Measurements from ENCODE around the gene RAB24. TPM values are rescaled to one million over a fixed set of nuclear protein-coding genes. Genes with fewer than 3 reads are reported as not detected.

The RAB24 gene
- total RNA-seq, 4 donors from 2014 or later = 18.7 to 53.3 (median 26.3) TPM

DNA sequence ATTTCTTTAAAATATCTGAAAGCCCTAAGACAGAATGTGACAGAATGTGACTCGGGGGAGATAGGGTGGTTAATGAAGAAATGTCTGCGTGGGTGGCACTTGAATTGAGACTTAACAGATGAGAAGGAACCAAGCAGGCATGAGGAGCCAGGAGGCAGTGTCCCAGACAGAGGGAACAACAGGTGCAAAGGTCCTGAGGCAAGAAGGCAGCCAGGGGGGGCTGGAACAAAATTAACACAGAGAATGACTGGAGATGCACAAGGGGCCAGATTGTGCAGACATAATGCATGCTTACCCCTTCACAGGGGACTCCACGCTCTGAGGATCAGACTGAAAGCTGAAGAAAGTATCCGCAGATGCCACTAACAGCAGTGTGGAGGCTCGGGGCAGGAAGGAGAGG is 46.2 kb upstream of the RAB24 start:
- peak overlapping the region in 1 of 3 donors; percentile 93 for H3K4me3 ChIP-seq (replicated peaks in 1 of 3)
- 85 to 88% methylated on average over 5 of the region's 5 CpGs for WGBS, 2 donors
- peaks cover 14 to 27% of the 10 kb centered on the region in 2 donors for H3K4me1 ChIP-seq
- no peak for TF ChIP-seq POLR2A (IDR thresholded peaks at IDR 0.05)
- TF ChIP-seq, protein P1, sequence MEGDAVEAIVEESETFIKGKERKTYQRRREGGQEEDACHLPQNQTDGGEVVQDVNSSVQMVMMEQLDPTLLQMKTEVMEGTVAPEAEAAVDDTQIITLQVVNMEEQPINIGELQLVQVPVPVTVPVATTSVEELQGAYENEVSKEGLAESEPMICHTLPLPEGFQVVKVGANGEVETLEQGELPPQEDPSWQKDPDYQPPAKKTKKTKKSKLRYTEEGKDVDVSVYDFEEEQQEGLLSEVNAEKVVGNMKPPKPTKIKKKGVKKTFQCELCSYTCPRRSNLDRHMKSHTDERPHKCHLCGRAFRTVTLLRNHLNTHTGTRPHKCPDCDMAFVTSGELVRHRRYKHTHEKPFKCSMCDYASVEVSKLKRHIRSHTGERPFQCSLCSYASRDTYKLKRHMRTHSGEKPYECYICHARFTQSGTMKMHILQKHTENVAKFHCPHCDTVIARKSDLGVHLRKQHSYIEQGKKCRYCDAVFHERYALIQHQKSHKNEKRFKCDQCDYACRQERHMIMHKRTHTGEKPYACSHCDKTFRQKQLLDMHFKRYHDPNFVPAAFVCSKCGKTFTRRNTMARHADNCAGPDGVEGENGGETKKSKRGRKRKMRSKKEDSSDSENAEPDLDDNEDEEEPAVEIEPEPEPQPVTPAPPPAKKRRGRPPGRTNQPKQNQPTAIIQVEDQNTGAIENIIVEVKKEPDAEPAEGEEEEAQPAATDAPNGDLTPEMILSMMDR (IDR thresholded peaks at IDR 0.05) = no peak
- H3K27me3 ChIP-seq = no peaks in the 10 kb centered on the region
- no peak overlapping the region for H3K27ac ChIP-seq
- peaks cover 0 to under 1% of the 10 kb centered on the region in 2 donors for H3K36me3 ChIP-seq
- no peak for DNase-seq
- intact Hi-C loops (cut with DNase I) = loop anchor here (5.0 kb wide), 1 partner anchor 37 kb away; the partner anchor contains the start of gene MXD3
- no peaks in the 10 kb centered on the region for H3K9me3 ChIP-seq

DNA sequence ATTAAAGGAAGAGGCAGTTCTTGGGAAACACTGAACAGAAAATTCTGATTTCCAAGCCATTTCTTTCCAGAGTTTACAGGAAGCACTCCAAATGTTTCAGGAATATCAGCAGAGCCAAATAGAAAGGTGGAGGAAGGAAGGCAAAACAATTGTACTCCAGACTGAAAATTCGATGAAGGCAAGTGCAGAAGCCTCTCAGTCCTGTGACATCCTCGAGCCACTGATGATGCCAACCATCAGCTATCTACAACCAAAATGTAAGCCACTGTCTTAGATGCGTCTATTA is 45.8 kb upstream of the RAB24 start:
- 81 to 82% methylated on average over 3 of the region's 3 CpGs for WGBS, 2 donors
- H3K27me3 ChIP-seq = no peaks in the 10 kb centered on the region
- peaks cover 14 to 27% of the 10 kb centered on the region in 2 donors for H3K4me1 ChIP-seq
- intact Hi-C loops (cut with DNase I) = no loop called here
- H3K4me3 ChIP-seq (replicated peaks in 1 of 3) = no peak overlapping the region
- TF ChIP-seq, protein P1 (IDR thresholded peaks at IDR 0.05) = no peak
- TF ChIP-seq POLR2A (IDR thresholded peaks at IDR 0.05) = no peak
- H3K36me3 ChIP-seq = peaks cover 0 to 2% of the 10 kb centered on the region in 2 donors
- DNase-seq = no peak
- no peak overlapping the region for H3K27ac ChIP-seq
- H3K9me3 ChIP-seq = no peaks in the 10 kb centered on the region

DNA sequence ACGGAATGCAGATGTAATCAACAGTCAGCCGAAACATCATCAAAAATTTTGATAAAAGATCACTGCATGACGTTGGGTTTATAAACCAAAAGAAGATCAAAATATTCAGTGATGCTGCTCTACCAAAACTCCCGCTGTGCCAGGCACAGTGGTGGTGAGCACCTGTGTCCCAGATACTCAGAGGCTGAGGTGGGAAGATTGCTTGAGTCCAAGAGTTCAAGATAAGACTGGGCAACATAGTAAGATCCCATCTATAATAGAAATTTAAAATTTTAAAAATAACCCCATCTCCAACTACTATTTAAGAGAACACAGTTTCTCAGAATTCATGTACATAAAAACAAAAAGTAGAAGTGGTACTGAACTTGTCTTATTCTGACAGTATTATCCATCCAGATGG is 44.2 kb upstream of the RAB24 start:
- H3K36me3 ChIP-seq = peaks cover 0 to 2% of the 10 kb centered on the region in 2 donors
- DNase-seq = no peak
- H3K9me3 ChIP-seq = no peaks in the 10 kb centered on the region
- H3K27me3 ChIP-seq = no peaks in the 10 kb centered on the region
- no peak overlapping the region for H3K4me3 ChIP-seq (replicated peaks in 1 of 3)
- 91 to 92% methylated on average over 4 of the region's 4 CpGs for WGBS, 2 donors
- TF ChIP-seq POLR2A (IDR thresholded peaks at IDR 0.05) = no peak
- TF ChIP-seq, protein P1 (IDR thresholded peaks at IDR 0.05) = no peak
- H3K4me1 ChIP-seq = peaks cover 14 to 27% of the 10 kb centered on the region in 2 donors
- intact Hi-C loops (cut with DNase I) = no loop called here
- no peak overlapping the region for H3K27ac ChIP-seq

DNA sequence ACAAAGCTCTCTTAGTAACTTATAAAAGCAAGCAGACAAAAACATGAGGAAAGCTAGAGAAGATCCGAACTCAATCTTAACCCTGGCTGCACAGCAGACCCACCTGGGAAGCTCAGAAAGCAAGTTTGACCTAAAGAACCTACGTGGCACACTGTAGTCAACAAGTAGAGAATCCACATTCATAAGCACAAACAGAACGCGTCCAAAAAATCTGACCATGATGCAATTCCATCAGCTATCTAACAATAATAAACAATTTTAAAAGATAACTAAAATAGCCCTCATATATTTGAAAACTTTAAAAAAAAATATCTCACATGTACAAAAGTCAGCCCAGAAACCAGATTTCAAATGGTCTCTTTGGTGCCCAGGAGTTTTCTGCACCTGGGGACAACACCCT is 43.3 kb upstream of the RAB24 start:
- Histone ChIP-seq H3K36me3 (peaks cover 0 to 2% of the 10 kb centered on the region in 2 donors), H3K9me3 (no peaks in the 10 kb centered on the region), H3K27me3 (no peaks in the 10 kb centered on the region), H3K4me1 (peaks cover 14 to 21% of the 10 kb centered on the region in 2 donors), H3K27ac (no peak overlapping the region), H3K4me3 (replicated peaks in 1 of 3) (no peak overlapping the region)
- intact Hi-C loops (cut with DNase I) = no loop called here
- 77 to 93% methylated on average over 4 of the region's 4 CpGs for WGBS, 2 donors
- no peak for DNase-seq
- TF ChIP-seq POLR2A (IDR thresholded peaks at IDR 0.05) = no peak
- TF ChIP-seq, protein P1 (IDR thresholded peaks at IDR 0.05) = no peak

DNA sequence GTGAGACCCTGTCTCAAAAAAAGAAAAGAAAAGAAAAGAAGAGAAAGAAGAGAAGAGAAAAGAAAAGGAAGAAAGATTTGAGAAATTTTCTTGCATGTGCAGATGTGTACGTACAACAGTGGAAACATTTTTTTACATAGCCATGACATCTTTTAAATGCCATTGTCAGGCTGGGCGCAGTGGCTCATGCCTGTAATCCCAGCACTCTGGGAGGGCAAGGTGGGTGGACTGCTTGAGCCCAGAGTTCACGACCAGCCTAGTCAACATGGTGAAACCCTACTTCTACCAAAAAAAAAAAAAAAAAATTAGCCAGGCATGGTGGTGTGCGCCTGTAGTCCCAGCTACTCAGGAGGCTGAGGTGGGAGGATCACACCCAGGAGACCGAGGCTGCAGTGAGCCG is 41.4 kb upstream of the RAB24 start:
- intact Hi-C loops (cut with DNase I) = no loop called here
- 92 to 97% methylated on average over 6 of the region's 6 CpGs for WGBS, 2 donors
- Histone ChIP-seq H3K36me3 (peaks cover 0 to 2% of the 10 kb centered on the region in 2 donors), H3K27me3 (no peaks in the 10 kb centered on the region), H3K27ac (no peak overlapping the region), H3K4me3 (replicated peaks in 1 of 3) (no peak overlapping the region), H3K9me3 (no peaks in the 10 kb centered on the region), H3K4me1 (peaks cover 3 to 12% of the 10 kb centered on the region in 2 donors)
- TF ChIP-seq, protein P1 (IDR thresholded peaks at IDR 0.05) = no peak
- no peak for TF ChIP-seq POLR2A (IDR thresholded peaks at IDR 0.05)
- DNase-seq = no peak

All from thyroid gland (tissue), 4 donors.